Lower leg skin (tissue), 3 donors: ENCODE measurements around the gene GLT1D1.

Source experiments
- POLR2A ChIP-seq, 2 donors: fragments of 450-650 bp; IDR thresholded peaks; one replicate each; pipeline ENCODE4 v1.6.1; 2016 to 2017; ENCODE audit warnings: antibody characterized with exemption in 2 of 2, mild to moderate bottlenecking in 1 of 2, moderate library complexity in 1 of 2
- TF ChIP-seq, protein P1 (sequence below), 3 donors: fragments of 450-650 bp; IDR thresholded peaks; one replicate each; pipeline ENCODE4 v1.5.1; 2016; ENCODE audit warnings: antibody characterized with exemption in 3 of 3, mild to moderate bottlenecking in 3 of 3, moderate library complexity in 2 of 3

DNA sequence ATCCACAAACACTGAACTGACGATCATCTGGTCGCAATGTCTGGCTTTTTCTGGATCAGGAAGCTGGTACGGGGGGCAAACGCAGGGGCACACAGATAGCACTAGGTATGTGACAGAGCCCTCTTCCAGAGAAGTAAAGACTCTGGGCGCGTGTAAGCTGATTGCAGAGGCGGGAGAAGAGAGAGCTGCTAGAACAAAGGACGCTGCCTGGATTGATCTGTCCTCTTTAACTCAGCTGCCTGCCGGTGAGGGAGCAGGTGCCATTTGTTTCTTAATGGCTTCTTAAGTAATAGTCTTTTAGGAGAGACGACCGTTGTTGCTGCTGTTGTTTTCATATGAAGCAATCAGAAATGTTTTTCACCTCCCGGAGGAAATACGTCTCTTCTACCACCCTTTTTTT is 77.3 kb downstream of the GLT1D1 start:
- TF ChIP-seq, protein P1, sequence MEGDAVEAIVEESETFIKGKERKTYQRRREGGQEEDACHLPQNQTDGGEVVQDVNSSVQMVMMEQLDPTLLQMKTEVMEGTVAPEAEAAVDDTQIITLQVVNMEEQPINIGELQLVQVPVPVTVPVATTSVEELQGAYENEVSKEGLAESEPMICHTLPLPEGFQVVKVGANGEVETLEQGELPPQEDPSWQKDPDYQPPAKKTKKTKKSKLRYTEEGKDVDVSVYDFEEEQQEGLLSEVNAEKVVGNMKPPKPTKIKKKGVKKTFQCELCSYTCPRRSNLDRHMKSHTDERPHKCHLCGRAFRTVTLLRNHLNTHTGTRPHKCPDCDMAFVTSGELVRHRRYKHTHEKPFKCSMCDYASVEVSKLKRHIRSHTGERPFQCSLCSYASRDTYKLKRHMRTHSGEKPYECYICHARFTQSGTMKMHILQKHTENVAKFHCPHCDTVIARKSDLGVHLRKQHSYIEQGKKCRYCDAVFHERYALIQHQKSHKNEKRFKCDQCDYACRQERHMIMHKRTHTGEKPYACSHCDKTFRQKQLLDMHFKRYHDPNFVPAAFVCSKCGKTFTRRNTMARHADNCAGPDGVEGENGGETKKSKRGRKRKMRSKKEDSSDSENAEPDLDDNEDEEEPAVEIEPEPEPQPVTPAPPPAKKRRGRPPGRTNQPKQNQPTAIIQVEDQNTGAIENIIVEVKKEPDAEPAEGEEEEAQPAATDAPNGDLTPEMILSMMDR (IDR thresholded peaks at IDR 0.05), result no peak
- no peak for TF ChIP-seq POLR2A (IDR thresholded peaks at IDR 0.05)
